CD4-positive, alpha-beta T cell treated with Interleukin-1 beta for 1 hour (primary cell): Measurements from ENCODE around the gene SLC36A1.
"Not testable (repeated sequence)": the region's sequence is repeated elsewhere in the genome, so short reads cannot be mapped to it uniquely, and the experiment has no call there.

Experiments used
- DNase-seq, 2 donors: peaks; one replicate each; pipeline ENCODE4 v3.0.0-alpha.2; 2020 to 2022

SLC36A1 gene

DNA sequence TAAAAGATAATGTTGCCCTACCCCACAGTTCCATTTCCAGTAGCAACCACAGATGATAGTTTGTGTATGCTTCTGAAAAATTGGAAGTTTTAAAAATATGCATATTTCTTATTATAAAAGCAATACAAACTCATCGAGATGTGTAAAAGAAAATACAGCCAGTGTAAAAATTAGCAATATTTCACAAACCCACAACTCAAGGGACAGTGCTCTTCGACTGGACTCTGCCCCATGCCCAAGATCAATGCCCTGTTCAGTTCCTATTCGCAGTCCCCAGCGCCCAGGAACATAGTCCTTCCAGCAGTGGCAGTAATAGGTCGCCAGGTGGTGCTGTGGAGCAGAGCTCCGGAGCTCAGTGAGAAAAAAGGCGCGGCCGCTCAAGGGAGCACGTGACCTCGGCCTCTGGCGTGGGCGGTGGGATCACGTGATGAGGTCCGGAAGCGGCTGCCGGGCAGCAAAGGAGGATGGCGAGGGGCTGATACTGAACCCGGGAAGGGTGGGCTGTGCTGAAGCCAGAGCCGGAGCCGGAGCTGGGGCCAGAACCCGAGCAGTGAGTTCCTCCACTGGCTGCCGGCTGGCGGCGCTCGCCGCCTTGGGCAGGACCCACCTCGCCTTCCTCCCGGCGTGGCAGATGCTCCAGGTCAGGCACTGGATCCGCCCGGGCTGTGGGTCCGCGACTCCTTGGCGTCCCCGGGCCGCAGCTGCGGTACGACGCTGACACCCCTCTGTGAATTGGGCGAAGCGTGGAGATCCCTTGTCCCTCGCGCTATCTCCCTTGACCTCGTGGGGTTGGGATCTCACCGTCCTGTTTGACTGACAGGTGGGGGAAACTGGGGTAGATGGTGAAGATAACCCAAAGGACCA, at the start of gene SLC36A1:
Gene SLC36A1, plus strand, starts transcription at position 430 of the 864 bp plus-strand sequence. CDS start 11,190 bp downstream, outside the sequence.
- DNase-seq: peak; percentile 91 to 92

DNA sequence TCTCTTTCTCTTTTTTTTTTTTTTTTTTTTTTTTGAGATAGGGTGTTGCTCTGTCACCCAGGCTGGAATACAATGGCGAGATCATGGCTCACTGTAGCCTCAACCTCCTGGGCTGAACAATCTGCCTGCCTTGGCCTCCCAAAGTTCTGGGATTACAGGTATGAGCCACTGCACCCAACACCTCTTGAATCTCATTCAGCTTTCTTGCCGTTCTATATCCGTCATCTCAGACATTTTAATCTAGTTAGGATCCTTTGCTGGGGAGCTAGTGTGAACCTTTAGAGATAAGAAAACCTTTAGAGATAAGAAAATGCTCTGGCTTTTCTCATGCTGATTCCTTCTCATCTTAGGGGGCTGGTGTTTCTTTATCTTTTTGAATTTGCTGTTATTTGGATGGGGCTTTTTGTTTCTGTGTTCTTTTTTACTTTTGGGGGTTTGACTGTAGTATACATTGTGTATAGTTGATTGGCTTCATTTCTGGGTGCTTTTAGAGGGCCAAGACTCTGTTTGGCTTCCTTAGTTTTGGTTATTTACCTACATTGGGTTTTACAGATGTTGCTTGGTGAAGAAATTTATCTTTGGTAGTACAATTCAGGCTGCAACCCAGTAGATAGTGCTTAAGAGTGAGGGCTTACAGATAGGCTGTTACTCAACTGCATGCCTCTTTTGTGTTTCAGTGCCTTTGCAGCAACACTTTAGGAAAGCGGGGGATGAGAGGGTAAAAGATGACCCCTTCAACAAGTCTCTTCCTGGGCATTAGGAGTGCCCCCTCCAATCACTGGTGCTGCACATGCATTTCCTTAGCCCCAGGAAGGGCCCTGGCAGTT, 41.9 kb upstream of the SLC36A1 start:
- no peak for DNase-seq

- no peak for DNase-seq
These were observed 41.0 kb upstream of the SLC36A1 start for GRCh38 chr5:151406322-151406947.

- DNase-seq: no peak
These were observed 38.7 kb upstream of the SLC36A1 start for GRCh38 chr5:151408591-151409230.

GRCh38 chr5:151413800-151414199, 33.6 kb upstream of the SLC36A1 start:
- no peak for DNase-seq

- no peak for DNase-seq
These were observed 32.9 kb upstream of the SLC36A1 start for GRCh38 chr5:151414536-151414935.

GRCh38 chr5:151417712-151418111, 29.7 kb upstream of the SLC36A1 start:
- DNase-seq: no peak

DNA sequence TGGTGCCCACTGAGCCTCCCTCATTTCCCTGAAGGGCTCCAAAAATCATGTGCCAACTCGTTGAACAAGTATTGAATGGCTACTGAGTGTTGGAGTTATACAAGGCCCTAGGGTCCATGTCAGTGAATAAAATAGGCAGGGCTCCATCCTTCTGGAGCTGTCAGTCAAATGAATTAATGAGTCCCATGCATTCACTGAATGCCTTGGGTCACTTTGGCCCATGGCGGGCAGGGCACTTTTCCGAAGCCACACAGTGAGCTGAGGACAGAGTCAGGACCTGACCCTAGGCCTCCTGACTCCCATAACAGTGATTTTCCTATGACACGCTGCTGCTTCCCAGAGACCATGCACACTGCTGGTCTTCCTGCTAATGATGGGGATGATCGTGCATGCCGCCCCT, 27.3 kb upstream of the SLC36A1 start:
- no peak for DNase-seq

DNA sequence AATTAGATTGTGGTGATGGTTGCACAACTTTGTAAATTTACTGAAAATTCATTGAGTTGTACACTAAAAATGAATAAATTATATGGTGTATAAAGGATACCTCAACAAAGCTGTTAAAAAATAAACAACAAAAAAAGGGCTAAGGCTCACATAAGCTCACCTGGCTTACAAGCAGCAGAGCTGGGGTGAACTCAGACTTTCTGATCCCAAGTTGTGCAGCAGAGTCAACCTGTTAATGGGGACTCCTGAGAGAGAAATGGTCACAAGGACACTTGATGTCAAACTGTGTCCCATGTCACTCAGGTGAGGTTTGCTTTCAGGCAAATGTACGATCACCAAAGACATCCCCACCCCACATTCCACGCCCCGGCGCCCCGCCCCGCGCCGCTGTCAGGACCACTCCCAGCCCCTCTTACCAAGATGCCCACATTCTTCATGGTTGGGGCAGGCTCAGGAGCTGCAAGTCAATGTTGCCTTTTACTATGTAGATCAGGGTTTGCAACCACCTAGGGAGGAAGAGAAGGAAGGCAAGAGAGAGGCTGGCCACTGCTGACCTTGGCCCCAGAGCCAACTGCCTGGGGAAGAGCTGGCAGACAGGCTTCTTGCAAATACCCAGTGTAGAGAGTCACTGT, 22.4 kb upstream of the SLC36A1 start:
- DNase-seq: no peak

DNA sequence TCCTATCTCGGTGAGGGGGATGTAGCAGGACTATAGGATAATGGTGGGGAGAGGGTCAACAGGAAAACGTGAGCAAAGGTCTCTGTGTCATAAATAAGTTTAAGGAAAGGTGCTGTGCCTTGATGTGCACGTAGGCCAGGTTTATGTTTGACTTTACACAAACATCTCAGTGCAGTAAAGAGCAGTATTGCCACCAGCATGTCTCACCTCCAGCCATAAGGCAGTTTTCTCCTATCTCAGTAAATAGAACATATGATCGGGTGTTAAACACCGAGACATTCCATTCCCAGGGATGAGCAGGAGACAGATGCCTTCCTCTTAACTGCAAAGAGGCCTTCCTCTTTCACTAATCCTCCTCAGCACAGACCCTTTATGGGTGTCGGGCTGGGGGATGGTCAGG, 21.1 kb upstream of the SLC36A1 start:
- DNase-seq: not testable (repeated sequence)

DNA sequence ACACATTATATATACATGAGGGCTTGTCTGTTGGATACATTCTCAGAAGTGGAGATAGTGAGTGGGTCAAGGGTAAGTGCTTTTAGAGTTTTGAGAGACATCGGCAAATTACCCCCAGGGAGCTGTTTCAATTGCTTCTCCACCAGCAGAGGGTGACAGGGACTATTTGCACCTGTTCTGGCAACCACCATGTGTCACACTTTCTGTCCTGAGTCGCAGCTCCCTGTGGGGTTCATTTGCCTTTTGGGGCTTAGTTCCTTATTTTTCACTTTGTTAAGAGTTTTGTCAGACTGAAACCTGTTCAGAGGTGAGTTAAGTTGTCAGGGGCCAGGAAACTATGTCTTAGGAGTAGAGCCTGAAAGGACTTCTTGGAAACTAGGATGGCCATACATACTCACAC, 20.1 kb upstream of the SLC36A1 start:
- peak in 1 of 2 donors; percentile 17 for DNase-seq

GRCh38 chr5:151430731-151431130, 16.7 kb upstream of the SLC36A1 start:
- no peak for DNase-seq

DNA sequence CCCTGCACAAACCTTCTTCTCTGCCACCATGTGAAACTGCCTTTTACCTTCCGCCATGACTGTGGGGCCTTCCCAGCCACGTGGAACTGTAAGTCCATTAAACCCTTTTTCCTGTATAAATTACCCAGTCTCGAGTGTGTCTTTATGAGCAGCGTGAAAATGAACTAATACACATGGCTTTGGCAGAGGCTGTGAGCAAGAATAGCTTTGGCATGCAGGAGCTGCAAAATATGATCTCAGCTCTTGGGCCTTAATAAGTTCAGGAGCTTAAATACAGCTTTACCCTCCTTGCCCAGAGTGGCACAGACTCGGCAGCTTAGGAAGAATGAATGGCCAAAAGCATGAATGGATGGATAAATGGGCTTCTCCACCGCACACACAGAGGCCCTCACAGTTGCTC, 15.7 kb upstream of the SLC36A1 start:
- DNase-seq: no peak

DNA sequence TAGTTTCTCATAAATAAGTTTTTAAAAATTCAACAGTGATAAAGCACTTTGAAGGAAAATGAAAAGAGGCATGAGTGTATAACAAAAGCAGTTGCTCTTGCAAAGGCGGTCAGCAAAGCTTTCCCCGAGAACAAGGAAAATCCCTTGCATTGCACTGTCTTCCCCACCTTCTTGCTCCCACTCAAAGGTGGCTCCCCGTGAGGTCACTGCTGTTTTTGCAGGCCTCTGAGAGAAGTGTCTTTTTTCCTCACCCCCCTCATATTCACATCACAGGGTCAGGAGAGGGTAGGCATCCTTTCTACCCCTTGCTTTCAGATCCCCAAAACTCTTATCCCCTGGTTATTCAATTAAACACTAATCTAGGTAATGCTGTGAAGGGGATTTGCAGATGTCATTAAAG, 15.2 kb upstream of the SLC36A1 start:
- no peak for DNase-seq

- DNase-seq: no peak
These were observed 12.7 kb upstream of the SLC36A1 start for GRCh38 chr5:151434570-151435237.

DNA sequence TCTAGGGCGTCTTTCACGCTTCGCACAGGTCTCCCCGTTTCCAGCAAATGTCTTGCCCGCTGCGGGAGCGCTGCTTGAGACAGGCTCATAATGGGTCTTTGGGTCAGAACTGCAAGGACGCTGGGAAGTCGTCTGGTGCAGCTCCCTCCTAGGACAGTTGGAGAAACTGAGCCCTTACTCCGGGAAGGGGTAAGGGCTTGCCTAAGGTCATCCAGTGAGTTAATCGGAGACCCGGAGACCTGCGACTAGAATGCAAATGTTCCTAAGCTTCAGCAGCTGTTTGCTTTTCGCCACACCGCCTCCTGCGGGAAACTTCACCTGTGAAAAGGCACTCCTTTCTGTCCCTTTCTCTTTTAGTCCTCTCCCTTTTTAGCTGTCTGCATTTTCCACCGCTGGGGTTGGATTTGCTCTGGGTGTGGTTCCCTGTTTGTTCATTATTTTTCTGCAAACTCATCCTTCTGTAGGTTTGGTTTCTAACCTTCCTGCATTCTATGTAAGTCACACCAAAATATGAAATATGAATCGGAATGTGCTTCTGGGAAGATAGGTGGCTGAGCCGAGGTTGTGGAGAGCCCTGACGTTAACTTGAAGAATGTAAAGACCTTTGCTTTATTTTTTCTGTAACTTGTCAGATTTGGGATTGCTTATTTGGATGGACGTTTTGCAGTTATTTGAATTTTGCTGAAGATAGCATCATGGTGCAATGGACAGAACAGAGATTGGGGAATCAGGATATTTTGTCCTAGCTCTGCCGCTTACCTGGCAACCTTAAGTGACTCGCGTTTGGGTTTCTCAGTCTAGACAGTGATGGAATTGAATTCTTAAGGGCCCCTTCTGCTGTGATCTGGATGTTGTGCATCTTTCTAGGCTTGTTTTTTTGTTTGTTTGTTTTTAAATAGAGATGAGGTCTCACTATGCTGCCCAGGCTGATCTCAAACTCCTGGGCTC, 909 bp downstream of the SLC36A1 start:
- peak in 1 of 2 donors; percentile 12 for DNase-seq

DNA sequence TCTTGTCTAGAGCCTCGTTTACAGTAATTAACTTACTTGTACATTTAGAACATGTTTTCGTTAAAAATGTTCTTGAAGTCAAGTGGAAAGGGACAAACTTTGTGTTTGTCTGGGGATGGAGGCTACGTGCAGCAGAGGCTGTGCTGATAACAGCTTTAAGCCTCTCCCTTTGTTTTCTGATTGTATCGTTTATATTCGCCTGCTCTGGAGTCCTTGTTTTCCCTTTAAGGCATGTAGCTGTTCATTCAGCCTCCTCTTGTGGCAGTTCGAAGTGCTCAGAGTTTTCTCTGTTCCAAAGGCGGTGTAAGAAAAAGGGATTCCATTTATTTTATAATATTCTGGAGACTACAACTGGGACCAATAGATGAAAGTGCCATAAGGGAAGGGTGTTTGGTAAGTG, 1.9 kb downstream of the SLC36A1 start:
- DNase-seq: no peak

GRCh38 chr5:151449839-151450238, 2.4 kb downstream of the SLC36A1 start:
- DNase-seq: no peak

GRCh38 chr5:151450605-151451004, 3.2 kb downstream of the SLC36A1 start:
- no peak for DNase-seq
